GM18508 (cell line): ENCODE measurements around the gene RFPL4AL1.

Experiments used
- ATAC-seq: cut with Tn5 transposase; IDR thresholded peaks from one replicate; pipeline ENCODE4 v1.9.1; 2021; ENCODE audit warnings: moderate number of reproducible peaks; ENCODE audit not compliant: insufficient read depth, unreplicated experiment

Gene RFPL4AL1

DNA sequence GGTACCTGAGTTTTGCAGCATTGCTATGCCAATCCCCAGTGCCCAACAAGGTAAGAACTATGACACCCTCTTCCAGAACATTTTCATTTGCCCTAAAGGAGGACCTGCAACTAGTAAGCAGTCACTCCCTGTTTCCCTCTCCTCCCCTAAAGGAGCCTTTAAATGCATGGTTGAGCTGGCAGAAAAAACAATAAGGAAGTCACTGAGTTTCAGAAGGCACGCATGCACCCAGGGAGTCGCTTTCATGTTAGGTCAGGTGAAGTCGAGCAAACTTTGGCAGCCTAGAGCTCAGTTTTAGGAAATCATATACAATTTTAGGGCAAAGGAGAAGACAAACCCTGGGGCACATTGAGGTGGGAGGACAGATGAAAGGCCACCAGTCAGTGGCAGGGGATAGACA, 51.1 kb downstream of the RFPL4AL1 start:
- no peak for ATAC-seq
